RPMI7951 (cell line): Measurements from ENCODE around the gene METTL22. TPM values are rescaled to one million over a fixed set of nuclear protein-coding genes. Genes with fewer than 3 reads are reported as not detected.

ENCODE experiments used
- DNase-seq: peaks from one replicate; pipeline ENCODE4 v3.0.0-alpha.2; 2012; ENCODE audit warnings: low read depth
- total RNA-seq: library from RNA; depleted of rRNA; stranded (reverse); fragments of >200 nt; shearing (Covaris generic); gene quantifications from 2 replicates; pipeline ENCODE4 v1.2.3, GENCODE V29; 2014

Gene METTL22
- total RNA-seq, 1 experiment from 2014 or later: 14.8 TPM

DNA sequence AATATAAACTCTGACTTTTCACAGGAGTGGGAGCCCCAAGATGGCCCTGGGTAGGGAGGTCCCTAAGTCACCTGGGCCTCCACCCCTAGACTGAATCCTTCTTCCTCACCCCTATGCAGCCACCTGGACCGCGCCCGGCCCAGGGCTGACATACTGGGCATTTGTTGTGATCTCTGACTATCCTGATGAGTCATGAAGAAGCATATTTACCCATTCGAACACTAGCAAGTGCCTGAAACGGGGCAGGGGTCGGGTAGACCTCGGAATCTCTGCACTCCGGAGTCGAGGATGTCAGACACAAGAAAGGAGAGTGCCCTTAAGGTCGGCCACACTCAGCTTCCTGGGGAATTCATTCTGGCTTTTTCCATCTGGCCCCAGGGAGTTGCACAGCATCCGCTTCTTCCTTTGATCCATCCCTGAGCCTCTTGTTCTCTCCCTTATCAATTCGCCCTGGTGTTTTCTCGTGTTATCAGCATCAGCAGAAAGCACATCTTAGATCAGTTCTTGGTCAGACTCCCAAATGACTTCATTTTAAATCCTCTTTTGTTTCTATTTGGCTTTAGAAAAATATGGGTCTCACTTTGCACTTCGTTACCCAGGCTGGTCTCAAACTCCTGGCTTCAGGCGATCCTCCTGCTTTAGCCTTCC is 10.4 kb downstream of the METTL22 start:
- DNase-seq: no peak

DNA sequence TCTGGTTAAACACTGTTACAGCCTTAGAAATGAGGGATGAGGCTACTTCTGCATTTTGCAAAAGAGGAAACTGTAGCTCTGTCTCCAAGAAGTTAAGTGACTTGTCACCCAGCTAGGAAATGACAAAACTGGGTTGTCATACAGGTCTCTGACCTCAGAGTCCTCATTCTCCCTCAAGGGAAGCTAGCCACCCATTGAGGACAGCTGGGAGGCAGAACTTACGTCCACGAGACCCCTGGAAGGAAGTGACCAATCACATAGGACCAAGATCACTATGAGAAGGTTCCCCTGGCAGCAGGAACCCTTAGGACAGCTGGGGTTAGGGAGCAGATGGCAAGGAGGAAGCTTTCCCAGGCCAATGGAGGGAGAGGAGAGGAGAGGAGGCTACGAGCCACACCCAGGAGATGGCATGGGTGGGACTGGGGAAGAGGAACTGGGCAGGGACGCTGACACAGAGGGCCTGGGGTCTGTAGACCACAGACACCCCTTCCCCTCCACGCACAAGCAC is 11.2 kb downstream of the METTL22 start:
- DNase-seq: no peak

DNA sequence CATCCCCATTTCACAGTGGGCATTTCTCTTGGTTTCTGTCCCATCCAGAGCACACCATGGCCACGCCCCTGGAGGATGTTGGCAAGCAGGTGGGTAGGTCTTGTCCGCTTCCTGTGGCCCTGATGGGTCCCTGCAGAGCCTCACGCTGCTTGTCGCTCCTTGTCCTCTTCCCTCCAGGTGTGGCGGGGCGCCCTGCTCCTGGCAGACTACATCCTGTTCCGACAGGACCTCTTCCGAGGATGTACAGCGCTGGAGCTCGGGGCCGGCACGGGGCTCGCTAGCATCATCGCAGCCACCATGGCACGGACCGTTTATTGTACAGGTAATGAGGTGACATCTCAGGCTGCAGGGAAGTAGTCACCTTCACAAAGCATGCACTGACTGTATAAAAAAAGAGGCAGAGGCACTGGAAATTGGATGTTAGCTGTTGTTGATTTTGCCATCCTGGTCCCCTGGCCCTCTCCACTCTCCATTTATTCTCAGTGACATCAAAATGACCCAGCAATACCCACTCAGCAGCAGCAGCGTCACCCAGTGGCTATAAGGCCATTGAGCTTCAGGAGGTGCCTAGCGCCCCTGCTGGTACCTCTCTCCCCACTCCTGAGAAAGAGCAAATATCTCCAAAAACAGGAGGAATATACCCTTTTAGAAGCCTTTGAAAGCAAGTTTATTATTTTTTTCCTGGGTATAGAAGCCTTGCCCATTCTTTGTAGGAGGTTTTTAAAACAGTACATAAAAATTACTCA is 13.7 kb downstream of the METTL22 start:
- DNase-seq: no peak

DNA sequence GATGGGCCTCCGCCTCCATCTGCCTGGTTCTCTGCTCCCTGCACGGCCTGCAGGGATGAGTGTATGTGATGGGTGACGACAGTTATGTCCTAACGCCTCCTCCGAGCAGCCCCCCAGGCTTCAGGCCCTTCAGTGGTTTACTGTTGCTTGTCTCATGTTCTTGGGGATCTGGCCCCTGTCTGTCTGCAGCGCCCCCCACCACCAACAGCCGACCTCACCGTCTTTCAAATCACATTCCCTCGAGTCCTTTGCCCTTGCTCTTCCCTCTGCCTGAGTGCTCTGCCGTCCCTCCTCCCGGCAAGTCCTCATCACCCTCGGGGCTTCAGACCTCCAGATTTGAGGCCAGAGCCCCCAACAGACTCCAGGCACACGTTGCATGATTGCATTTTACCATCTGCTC is 18.2 kb downstream of the METTL22 start:
- DNase-seq: no peak

DNA sequence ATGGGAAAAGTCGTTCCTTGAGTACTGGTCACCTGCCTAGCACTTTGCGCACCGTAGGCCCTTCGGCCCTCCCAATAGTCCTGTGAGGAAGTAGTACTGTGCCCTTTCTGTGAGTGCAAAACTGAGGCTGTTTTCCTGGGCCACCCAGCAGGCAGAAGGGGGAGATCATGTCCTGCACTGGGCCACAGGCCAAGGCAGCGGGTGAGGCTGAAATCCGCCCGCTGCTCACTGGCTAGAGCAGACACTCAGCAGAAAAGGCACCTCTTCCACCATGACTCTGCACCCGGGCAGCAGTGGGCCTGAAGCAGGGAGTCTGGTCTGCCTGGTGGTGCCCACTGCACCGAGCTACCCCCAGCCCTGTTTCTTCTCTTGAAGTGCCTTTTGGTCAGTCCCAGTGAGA is 20.2 kb downstream of the METTL22 start:
- no peak for DNase-seq

DNA sequence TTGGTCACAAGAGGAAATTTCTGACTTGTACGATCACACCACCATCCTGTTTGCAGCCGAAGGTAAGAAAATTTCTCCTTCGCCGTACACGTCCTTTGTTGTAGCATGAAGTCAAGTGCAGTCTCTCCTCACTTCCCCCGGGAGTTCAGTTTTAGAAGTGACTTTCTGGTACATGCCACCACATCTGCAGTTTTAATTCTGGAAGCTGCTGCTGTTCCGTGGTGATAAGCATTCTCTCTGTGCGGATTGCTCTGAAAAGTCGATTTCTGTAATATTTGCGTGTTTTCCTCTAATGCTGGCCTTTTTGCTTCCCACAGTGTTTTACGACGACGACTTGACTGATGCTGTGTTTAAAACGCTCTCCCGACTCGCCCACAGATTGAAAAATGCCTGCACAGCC is 20.6 kb downstream of the METTL22 start:
- no peak for DNase-seq

DNA sequence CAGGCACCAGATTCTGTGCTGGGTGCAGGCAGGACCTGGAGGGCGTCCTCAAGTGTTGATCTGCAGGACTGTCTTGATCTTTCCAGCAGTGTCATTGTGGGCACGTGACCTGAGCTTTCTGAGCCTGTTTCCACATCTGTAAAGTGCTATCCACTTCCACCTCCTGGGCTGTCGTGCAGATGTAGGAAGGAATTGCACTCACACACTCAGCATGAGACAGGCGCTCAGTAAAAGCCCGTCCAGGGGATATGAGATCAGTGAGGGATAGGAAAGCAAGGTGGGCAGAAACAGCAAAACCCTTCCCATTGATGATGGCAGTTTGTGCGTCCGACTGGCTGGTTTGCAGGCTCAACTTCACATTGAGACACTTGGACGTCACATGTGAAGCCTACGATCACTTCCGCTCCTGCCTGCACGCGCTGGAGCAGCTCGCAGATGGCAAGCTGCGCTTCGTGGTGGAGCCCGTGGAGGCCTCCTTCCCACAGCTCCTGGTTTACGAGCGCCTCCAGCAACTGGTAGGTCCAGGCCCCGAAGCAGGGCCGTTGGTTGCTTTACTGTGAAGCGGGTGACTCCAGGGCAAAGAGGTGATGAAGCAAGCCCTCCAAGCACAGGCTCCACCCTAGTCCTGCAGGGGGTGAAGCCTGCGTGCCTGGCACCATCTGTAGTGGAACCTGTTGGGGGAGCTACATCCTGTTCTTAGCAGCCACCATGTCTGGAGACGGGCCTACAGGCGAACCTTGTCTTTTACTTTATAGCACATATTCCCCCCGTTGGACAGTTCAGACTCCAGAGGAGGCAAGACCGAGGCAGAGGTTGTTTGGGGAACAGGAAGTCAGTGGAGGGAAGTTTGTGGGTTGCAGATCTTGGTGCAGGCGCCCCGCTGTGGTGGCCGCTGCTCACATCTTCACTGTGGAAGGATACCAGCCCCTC is 23.0 kb downstream of the METTL22 start:
- no peak for DNase-seq

DNA sequence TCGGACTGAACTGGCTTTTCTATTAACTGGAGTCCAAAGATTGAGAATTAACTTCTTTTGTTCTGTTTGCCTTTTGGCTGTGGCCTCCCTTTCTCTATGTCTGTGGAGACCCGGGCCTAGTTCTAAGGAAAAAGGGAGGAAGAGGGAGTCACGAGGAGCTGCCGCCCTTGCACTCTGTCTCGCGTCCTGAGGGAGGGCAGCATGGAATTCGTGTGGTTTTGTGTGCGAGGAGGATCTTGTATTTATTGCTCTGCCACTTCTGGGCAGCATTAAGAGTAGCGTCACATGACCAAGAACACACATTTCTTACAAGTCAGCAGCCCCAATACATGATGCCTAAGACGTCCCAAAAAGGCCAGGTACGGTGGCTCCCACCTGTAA is 23.6 kb downstream of the METTL22 start:
- no peak for DNase-seq

DNA sequence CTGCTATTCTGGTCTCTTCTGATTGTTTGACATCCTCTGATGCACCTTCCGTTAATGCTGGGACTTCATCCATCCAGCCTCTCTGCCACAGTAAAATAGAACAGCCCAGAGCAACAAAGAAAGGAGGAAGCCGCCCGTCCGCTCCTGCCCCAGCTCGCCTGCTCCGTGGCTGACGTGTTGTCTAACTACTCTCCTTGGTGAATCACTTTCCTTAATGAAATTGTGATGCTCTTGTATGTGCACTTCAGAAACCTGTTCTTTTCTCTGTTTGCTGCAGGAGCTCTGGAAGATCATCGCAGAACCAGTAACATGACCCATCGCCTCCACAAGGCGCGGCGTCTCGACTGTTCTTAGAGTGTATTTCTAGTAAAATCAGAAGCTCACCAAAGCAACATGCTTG is 24.3 kb downstream of the METTL22 start:
- no peak for DNase-seq

DNA sequence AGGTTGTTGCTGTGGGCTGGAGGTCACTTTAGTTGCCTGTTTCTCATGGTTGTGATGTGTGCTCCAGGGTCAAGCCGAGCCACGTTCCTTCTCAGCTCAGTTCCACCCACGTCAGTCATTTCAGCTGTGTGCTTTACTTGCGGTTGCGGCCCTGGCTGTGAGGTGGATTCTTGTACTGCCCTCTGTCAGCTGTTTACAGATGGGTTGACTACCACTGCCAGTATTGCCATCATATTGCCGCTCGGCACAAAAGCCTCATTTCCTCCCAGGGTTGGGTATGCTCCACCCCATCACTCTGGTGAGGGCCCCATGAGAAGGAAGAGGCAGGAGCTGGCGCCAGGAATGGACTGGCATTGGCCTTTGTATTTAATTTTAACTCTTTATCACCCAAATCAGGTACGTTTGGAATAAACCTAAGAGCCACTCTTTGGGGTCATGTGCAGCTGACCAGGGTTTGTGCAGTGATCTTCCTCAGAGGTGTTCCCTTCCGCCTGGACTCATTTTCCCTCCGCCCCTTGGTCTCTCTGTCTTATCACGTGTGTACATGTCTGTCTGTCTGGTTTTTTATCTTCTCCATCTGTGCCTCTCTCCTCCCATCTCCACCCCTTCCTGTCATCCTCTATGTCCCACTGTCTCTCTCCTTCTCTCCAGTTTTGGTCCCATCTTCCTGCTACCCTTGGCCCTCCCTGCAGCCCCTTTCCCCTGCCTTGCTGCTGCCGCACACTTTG is 25.0 kb downstream of the METTL22 start:
- DNase-seq: no peak

DNA sequence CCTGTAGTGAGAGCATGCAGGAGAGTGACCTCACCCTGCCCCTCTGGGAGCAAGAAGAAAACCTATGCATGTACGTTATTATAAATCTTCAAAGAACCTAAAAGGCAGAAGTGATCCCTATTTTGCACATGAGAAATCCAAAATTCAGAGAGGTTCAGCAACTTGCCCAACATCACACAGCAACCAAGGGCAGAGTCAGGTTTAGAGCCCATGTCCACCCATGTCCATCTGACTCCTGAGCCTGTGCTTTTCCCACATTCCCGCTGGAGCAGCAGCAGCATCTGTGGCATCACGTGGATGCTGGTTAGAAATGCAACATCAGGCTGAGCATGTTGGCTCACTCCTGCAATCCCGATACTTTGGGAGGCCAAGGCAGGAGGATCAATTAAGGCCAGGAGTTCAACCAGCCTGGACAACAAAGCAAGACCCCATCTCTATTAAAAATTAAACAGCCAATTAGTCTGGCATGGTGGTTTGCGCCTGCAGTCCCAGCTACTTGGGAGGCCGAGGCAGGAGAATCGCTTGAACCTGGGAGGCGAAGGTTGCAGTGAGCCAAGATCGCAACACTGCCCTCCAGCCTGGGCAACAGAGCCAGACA is 26.3 kb downstream of the METTL22 start:
- DNase-seq: no peak

DNA sequence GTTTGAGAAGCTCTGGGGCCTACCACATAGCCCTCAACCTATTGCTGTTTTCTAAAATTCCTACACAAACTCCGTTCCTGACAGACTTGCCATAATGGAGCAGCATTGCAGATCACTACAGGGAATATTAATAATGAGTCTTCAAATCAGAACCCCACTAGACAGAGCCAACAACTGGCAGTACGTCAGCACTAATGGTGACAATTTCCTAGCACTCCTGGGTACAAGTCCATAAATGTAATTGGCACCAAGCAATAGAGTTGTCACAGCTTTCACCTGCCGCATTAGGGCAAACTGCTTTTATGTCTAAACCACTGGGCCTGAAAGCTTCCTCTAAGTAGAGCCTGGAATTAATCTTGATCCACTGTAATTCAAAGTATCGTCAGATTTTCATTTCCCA is 27.4 kb downstream of the METTL22 start:
- DNase-seq: no peak

DNA sequence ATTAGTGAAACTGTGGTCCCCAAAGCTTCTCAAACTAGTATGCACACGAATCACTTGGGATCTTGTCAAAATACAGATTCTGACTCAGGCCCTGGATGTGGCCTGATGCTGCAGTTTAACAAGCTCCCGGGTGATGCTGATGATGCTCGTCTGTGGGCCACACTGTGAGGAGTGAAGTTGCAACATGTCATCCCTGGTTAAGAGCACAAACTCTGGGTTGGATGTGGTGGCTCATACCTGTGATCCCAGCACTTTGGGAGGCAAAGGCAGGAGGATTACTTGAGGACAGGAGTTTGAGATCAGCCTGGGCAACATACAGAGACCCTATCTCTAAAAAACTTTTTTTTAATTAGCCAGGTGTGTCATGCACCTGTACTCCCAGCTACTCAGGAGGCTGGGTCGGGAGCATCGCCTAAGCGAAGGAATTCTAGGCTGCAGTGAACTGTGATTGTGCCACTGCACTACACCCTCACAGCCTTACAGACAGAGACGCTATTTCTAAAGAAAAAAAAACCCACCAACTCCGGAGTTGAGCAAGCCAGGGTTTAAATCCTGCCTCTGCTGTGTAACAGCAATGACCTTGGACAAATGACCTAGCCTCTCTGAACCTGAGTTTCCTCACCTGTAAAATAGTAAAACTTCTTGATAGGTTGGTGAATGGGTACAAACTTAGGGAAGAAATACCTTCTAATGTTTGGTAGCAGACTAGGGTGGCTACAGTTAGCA is 28.5 kb downstream of the METTL22 start:
- DNase-seq: no peak

DNA sequence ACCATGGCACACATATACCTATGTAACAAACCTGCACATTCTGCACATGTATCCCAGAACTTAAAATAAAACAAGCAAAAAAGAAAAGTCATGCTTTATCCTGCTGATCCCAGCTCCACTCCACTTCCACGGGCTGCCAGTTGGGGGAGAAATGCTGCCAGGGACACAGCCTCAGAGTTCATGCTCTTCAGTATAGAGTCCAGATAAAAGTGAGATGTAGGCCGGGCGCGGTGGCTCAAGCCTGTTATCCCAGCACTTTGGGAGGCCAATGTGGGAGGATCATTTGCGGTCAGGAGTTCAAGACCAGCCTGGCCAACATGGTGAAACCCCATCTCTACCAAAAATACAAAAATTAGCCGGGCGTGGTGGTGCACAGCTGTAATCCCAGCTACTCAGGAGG is 30.5 kb downstream of the METTL22 start:
- peak; percentile 21 for DNase-seq

DNA sequence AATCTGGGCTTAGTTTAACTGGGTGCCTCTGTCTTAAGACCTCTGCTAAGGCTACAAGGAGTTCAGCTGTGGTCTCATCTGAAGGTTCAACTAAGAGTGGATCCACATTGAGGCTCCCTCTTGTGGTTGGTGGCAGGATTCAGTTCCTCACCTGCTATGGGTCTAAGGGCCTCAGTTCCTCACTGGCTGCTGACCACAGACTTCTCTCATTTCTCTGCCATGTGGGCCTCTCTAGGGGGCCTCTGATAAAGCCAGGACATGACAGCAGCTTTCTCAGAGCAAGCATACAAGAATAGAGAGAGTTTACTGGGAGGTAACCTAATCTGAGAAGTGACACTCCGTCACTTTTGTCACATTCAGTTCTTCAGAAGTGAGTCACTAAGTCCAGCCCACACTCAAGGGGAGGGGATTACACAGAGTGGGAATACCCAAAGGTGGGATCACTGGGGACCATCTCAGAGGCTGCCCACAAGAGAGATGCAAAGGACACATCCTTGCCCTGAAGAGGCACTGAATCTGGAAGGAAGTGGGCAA is 33.8 kb downstream of the METTL22 start:
- DNase-seq: peak; percentile 45

DNA sequence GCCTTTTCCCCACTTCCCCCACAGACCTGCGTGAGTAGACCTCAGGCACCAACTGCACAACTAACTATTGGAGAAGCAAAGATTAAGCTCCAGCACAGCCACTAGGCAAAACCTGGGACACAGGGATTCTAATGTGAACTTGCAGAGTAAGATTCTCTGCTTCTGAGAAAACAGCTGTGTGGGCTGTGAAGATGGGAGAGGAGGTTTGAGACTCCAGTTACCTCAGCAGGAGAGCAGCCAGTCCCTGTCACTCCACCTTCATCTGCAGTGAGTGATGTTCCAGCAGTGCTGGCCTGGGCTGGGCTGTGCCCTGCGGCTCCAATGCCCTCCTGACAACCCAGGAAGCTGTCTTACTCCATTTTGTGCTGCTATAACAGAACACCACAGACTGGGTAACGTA is 34.9 kb downstream of the METTL22 start:
- DNase-seq: no peak

DNA sequence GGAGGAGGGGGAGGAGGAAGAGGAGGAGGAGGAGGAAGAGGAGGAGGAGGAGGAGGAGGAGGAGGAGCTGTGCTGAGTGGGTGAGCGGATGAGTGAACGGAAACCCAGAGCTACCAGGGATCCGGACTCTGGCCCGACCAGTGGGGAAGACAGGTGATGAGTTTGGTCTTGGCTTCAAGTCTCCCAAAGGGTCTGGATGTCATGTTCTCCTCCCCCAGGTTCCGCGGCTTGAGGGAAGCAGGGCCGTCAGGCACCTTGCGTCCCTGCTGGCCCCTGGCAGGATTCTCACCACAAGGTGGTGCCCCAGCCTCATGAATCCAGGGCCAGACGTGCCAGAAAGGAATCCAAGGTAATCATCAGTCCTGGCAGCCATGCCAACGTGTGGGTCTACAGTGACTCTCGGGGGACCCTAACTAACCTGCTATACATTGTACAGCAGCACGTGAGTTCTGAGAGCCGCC is 39.4 kb downstream of the METTL22 start:
- DNase-seq: peak; percentile 57

DNA sequence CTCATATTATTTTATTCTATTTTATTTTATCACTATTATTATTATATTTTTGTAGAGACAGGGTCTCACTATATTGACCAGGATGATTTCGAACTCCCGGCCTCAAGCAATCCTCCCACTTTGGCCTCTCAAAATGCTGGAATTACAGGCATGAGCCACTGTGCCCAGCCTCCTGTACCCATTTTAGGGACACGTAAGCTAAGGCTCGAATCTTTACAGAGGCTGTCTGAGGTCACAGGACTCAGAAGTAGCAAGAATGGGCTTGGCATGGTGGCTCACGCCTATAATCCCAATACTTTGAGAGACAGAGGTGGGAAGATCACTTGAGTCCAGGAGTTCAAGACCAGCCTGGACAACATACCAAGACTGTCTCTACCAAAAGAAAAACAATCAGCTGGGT is 40.2 kb downstream of the METTL22 start:
- no peak for DNase-seq

DNA sequence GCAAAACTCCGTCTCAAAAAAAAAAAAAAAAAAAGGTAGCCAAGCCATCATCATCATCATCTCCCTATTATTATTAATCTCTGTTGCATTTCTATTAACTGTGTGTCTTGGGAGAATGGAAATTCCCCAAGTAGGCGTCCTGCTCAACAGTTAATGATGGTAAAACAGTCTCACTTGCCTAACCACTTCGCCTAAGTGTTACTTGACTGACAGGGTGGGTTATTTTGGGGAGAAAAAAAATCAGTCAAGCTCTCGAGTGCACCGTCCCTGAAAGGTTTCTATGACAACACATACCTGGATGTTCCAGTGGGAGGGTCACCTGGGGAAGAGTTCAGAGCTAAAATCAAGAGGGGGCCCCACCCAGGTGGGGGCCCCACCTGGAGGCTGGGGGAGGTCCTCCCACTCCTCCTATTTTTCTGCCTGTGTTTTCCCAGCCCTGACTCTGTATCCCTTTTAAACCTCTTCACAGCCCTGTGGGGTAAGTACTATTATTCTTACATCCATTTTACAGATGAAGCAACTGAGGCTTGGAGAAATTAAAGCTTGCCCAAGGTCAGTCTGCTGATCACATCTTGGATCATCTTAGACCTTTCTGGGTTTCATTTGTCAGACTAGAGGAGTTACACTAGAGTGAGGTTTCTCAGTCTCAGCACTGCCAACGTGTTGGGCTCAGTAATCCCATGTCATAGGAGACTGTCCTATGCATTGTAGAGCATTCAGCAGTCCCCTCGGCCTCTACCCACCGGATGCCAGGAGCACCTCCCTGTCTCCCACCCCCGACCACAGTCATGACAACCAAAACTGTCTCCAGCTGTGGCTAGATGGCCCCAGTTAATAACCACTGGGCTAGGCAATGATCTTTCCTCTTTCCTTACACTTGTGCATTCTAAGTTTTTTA is 41.9 kb downstream of the METTL22 start:
- DNase-seq: no peak
